ENCODE results near the gene NTM.
"Not testable (repeated sequence)": the region's sequence is repeated elsewhere in the genome, so short reads cannot be mapped to it uniquely, and the experiment has no call there.

Gene NTM

GRCh38 chr11:131465746-131466145, 95.3 kb downstream of the NTM start:
- DNase-seq, result no peak

GRCh38 chr11:131467645-131468394, 97.4 kb downstream of the NTM start:
- no peak for DNase-seq

GRCh38 chr11:131468565-131468964, 98.2 kb downstream of the NTM start:
- no peak for DNase-seq

- DNase-seq, result no peak
Observed at GRCh38 chr11:131470216-131470925, 100.0 kb downstream of the NTM start.

GRCh38 chr11:131471976-131472375, 101.6 kb downstream of the NTM start:
- no peak for DNase-seq

- no peak for DNase-seq
Observed at GRCh38 chr11:131474947-131475346, 104.5 kb downstream of the NTM start.

- no peak for DNase-seq
Observed at GRCh38 chr11:131476266-131476665, 105.9 kb downstream of the NTM start.

GRCh38 chr11:131478341-131478740, 107.9 kb downstream of the NTM start:
- DNase-seq, result no peak

- no peak for DNase-seq
Observed at GRCh38 chr11:131481303-131481702, 110.9 kb downstream of the NTM start.

GRCh38 chr11:131481971-131482370, 111.6 kb downstream of the NTM start:
- no peak for DNase-seq

GRCh38 chr11:131483453-131483852, 113.0 kb downstream of the NTM start:
- DNase-seq, result no peak

- no peak for DNase-seq
Observed at GRCh38 chr11:131483877-131484276, 113.5 kb downstream of the NTM start.

GRCh38 chr11:131486100-131486499, 115.7 kb downstream of the NTM start:
- no peak for DNase-seq

- no peak for DNase-seq
Observed at GRCh38 chr11:131486937-131487635, 116.7 kb downstream of the NTM start.

- DNase-seq, result no peak
Observed at GRCh38 chr11:131488238-131488637, 117.8 kb downstream of the NTM start.

GRCh38 chr11:131491503-131491902, 121.1 kb downstream of the NTM start:
- DNase-seq, result no peak

GRCh38 chr11:131495423-131495822, 125.0 kb downstream of the NTM start:
- DNase-seq, result no peak

GRCh38 chr11:131497686-131498085, 127.3 kb downstream of the NTM start:
- DNase-seq, result not testable (repeated sequence)

GRCh38 chr11:131498631-131499160, 128.3 kb downstream of the NTM start:
- DNase-seq, result no peak

GRCh38 chr11:131499199-131499598, 128.8 kb downstream of the NTM start:
- DNase-seq, result no peak

GRCh38 chr11:131503017-131503416, 132.6 kb downstream of the NTM start:
- DNase-seq, result no peak

GRCh38 chr11:131504199-131504949, 134.0 kb downstream of the NTM start:
- DNase-seq, result no peak

GRCh38 chr11:131506348-131506747, 135.9 kb downstream of the NTM start:
- DNase-seq, result no peak
